ENCODE results near the gene CAND2.

GRCh38 chr3:12780751-12781150, 15.7 kb upstream of the CAND2 start:
- no peak for TF ChIP-seq CTCF (IDR thresholded peaks at IDR 0.05; ENCODE audit: insufficient read depth, low read length, poor library complexity, severe bottlenecking)
- no peak for TF ChIP-seq EZH2phosphoT487 (conservative IDR thresholded peaks at IDR 0.05; ENCODE audit: low read length)

All from SU-DHL-6 (cell line).